C4-2B (cell line): ENCODE data around the gene ITPKC.

ENCODE experiments used
- CTCF ChIP-seq: fragments of 450-650 bp; conservative IDR thresholded peaks from 2 replicates; pipeline ENCODE4 v1.5.1; 2017; ENCODE audit warnings: mild to moderate bottlenecking
- ZFX ChIP-seq: fragments of 450-650 bp; IDR thresholded peaks from 2 replicates; pipeline ENCODE4 v1.6.1; 2017

GRCh38 chr19:40692212-40692551, 24.7 kb upstream of the ITPKC start:
- no peak for TF ChIP-seq CTCF
- TF ChIP-seq ZFX, result no peak
